ENCODE data around the gene SLC22A23. TPM values are rescaled to one million over a fixed set of nuclear protein-coding genes. Genes with fewer than 3 reads are reported as not detected.

Gene SLC22A23
- total RNA-seq, 6 donors from 2014 or later = 18.2 to 73.1 (median 28.3) TPM

GRCh38 chr6:3267162-3267561 is 189.7 kb downstream of the SLC22A23 start:
- peaks cover 0 to 68% (median 32%) of the 10 kb centered on the region in 4 donors for H3K36me3 ChIP-seq
- H3K27me3 ChIP-seq = no peaks in the 10 kb centered on the region
- TF ChIP-seq CTCF (IDR thresholded peaks at IDR 0.05) = no peak
- TF ChIP-seq POLR2A (IDR thresholded peaks at IDR 0.05) = no peak
- 71 to 72% methylated on average over 4 to 5 of the region's 5 CpGs for WGBS, 2 donors
- H3K4me3 ChIP-seq = no peak overlapping the region
- no peaks in the 10 kb centered on the region for H3K9me3 ChIP-seq
- DNase-seq (peak in 1 of 2 donors; percentile 53), ATAC-seq (ENCODE audit: low FRiP score in 2 of 2) (peak in 1 of 2 donors; percentile 42)
- H3K4me1 ChIP-seq = peaks cover 0 to 17% (median 8%) of the 10 kb centered on the region in 4 donors
- no peak overlapping the region for H3K27ac ChIP-seq

DNA sequence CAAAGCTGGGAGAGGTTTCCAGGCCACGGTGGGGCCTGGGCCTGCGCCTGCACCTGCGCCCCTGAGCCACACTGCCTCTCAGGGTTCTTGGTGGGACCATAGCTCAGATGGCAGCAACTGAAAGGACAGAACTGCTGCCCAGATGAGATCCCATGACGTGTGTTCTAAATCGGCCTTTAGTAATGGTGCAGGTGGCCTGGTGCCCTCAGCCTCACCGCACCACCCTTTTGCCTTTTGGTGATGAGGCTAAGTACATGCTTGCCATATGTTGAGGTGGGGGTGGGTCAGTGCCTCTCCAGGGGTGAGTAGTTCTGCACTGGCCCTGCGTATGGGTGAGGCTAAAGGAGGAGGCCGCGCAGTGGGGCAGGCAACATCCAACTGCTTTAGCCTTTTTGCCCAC is 190.7 kb downstream of the SLC22A23 start:
- no peak overlapping the region for H3K27ac ChIP-seq
- no peaks in the 10 kb centered on the region for H3K9me3 ChIP-seq
- H3K27me3 ChIP-seq = no peaks in the 10 kb centered on the region
- H3K36me3 ChIP-seq = peaks cover 0 to 58% (median 23%) of the 10 kb centered on the region in 4 donors
- no peak for ATAC-seq (ENCODE audit: low FRiP score in 2 of 2)
- DNase-seq = no peak
- TF ChIP-seq CTCF (IDR thresholded peaks at IDR 0.05) (no peak), POLR2A (IDR thresholded peaks at IDR 0.05) (no peak), POLR2AphosphoS5 (IDR thresholded peaks at IDR 0.05) (no peak), EP300 (IDR thresholded peaks at IDR 0.05) (no peak)
- 60 to 78% methylated on average over 5 to 9 of the region's 9 CpGs for WGBS, 2 donors
- no peak overlapping the region for H3K4me3 ChIP-seq
- peaks cover 3 to 22% (median 15%) of the 10 kb centered on the region in 4 donors for H3K4me1 ChIP-seq

DNA sequence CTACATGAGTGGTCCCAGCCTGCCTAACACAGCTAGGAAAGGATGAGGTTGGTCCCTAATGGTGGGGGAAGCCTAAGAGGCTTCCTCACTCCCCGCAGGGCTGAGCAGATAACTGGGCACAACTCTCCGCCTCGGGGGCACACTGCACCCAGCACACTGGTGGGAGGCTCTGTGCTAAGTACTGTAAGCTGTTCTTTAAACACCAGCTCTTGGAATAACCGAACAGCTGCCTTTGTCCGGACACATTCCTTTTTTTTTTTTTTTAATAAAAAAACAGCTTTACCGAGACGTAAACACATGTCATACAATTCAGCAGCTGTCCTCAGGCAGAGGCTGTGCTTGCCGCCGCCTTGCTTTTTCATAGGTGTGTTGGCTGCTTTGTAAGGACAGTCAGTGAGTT is 191.2 kb downstream of the SLC22A23 start:
- Histone ChIP-seq H3K27ac (no peak overlapping the region), H3K36me3 (peaks cover 0 to 53% (median 23%) of the 10 kb centered on the region in 4 donors), H3K27me3 (no peaks in the 10 kb centered on the region), H3K9me3 (no peaks in the 10 kb centered on the region), H3K4me1 (peaks cover 8 to 26% (median 20%) of the 10 kb centered on the region in 4 donors), H3K4me3 (no peak overlapping the region)
- DNase-seq (no peak), ATAC-seq (ENCODE audit: low FRiP score in 2 of 2) (no peak)
- TF ChIP-seq CTCF (IDR thresholded peaks at IDR 0.05) (no peak), POLR2A (IDR thresholded peaks at IDR 0.05) (no peak), EP300 (IDR thresholded peaks at IDR 0.05) (no peak), POLR2AphosphoS5 (IDR thresholded peaks at IDR 0.05) (no peak)
- WGBS, 2 donors = 57 to 75% methylated on average over 9 of the region's 9 CpGs

- peaks cover 0 to 40% (median 18%) of the 10 kb centered on the region in 4 donors for H3K36me3 ChIP-seq
- 65 to 81% methylated on average over 2 to 3 of the region's 3 CpGs for WGBS, 2 donors
- no peaks in the 10 kb centered on the region for H3K27me3 ChIP-seq
- ATAC-seq (ENCODE audit: low FRiP score in 2 of 2) = no peak
- no peak overlapping the region for H3K4me3 ChIP-seq
- H3K9me3 ChIP-seq = no peaks in the 10 kb centered on the region
- H3K27ac ChIP-seq = no peak overlapping the region
- TF ChIP-seq POLR2AphosphoS5 (IDR thresholded peaks at IDR 0.05) (no peak), POLR2A (IDR thresholded peaks at IDR 0.05) (no peak), CTCF (IDR thresholded peaks at IDR 0.05) (peak in 1 of 6 experiments; percentile 8), EP300 (IDR thresholded peaks at IDR 0.05) (no peak)
- peaks cover 12 to 39% (median 24%) of the 10 kb centered on the region in 4 donors for H3K4me1 ChIP-seq
- no peak for DNase-seq
Observed at GRCh38 chr6:3264356-3264755, 192.5 kb downstream of the SLC22A23 start.

DNA sequence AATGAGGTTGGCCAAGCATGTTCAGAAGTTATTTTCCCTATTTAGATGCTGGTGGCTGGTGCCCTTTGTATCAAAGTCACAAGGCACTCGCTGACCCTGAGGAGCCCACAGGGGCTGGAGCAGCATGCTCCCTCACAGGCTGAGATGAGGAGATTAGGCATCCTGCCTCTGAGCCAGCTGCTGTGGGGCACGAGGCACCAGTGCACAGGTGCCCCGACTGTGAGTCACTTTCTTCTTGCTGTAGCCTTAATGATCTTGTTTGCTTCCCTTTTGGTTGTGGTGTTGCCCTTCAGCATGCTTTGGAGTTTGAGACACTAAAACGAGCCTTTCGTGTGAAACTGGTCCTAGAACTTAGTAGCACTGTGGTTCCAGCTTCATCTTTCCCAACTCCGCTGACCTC is 193.8 kb downstream of the SLC22A23 start:
- peaks cover 0 to 28% (median 13%) of the 10 kb centered on the region in 4 donors for H3K36me3 ChIP-seq
- TF ChIP-seq CTCF (IDR thresholded peaks at IDR 0.05) (no peak), POLR2A (IDR thresholded peaks at IDR 0.05) (no peak), POLR2AphosphoS5 (IDR thresholded peaks at IDR 0.05) (no peak), EP300 (IDR thresholded peaks at IDR 0.05) (no peak)
- peaks cover 17 to 44% (median 28%) of the 10 kb centered on the region in 4 donors for H3K4me1 ChIP-seq
- no peak for ATAC-seq (ENCODE audit: low FRiP score in 2 of 2)
- no peaks in the 10 kb centered on the region for H3K27me3 ChIP-seq
- H3K4me3 ChIP-seq = no peak overlapping the region
- H3K27ac ChIP-seq = no peak overlapping the region
- H3K9me3 ChIP-seq = no peaks in the 10 kb centered on the region
- 89 to 93% methylated on average over 6 of the region's 6 CpGs for WGBS, 2 donors
- no peak for DNase-seq
